HEK293 (cell line): ENCODE results near the gene DRC7.

ENCODE experiments used
- CTCF ChIA-PET: fragments of 350-600 bp; formaldehyde crosslinking; extraction: SDS; loops from one replicate; lab custom pipeline; 2021; ENCODE audit warnings: antibody characterized with exemption; lab: Yijun Ruan, JAX
- POLR2A ChIA-PET: fragments of 300-600 bp; formaldehyde crosslinking; extraction: SDS; loops from one replicate; lab custom pipeline; 2020; ENCODE audit warnings: antibody characterized with exemption, inconsistent platforms; lab: Yijun Ruan, JAX
- H3K27ac ChIP-seq: fragments of 200-500 bp; sonication (Bioruptor generic); 2 replicates; pipeline ENCODE4 v1.5.1; 2014; ENCODE audit warnings: low read depth, low read length, control low read depth, inconsistent platforms; ENCODE audit errors: extremely low read depth
- H3K36me3 ChIP-seq, 2 experiments: fragments of 200-500 bp in 1 of 2; sonication (Bioruptor generic) in 1 of 2; 1 replicate in 1 of 2; 2 replicates in 1 of 2; pipeline ENCODE4 v1.5.1; 2014 to 2017; ENCODE audit warnings: inconsistent platforms in 2 of 2, low read length in 2 of 2; ENCODE audit not compliant: control insufficient read depth in 2 of 2, insufficient read depth in 1 of 2
- H3K4me1 ChIP-seq: fragments of 200-500 bp; sonication (Bioruptor generic); 2 replicates; pipeline ENCODE4 v1.5.1; 2014; ENCODE audit warnings: mild to moderate bottlenecking, low read length, inconsistent platforms; ENCODE audit not compliant: control insufficient read depth, insufficient read depth
- H3K4me3 ChIP-seq: 2 replicates; pipeline ENCODE4 v1.5.1; 2011; ENCODE audit warnings: low read depth, mild to moderate bottlenecking, control low read depth, low read length, moderate library complexity
- H3K9me3 ChIP-seq: fragments of 200-500 bp; sonication (Bioruptor generic); 2 replicates; pipeline ENCODE4 v1.5.1; 2014; ENCODE audit warnings: low read depth, low read length, inconsistent platforms; ENCODE audit not compliant: control insufficient read depth, insufficient read depth
- GLI2 ChIP-seq: fragments of 450-650 bp; formaldehyde crosslinking; IDR thresholded peaks from 2 replicates; pipeline ENCODE4; 2017; ENCODE audit warnings: missing biosample characterization, missing genetic modification characterization, low read depth, borderline replicate concordance
- GLIS1 ChIP-seq: fragments of 450-650 bp; formaldehyde crosslinking; IDR thresholded peaks from 2 replicates; pipeline ENCODE4 v1.5.1; 2016; ENCODE audit warnings: missing biosample characterization, missing genetic modification characterization
- MZF1 ChIP-seq: fragments of 450-650 bp; formaldehyde crosslinking; IDR thresholded peaks from 2 replicates; pipeline ENCODE4 v1.5.1; 2017; ENCODE audit warnings: missing biosample characterization, missing genetic modification characterization, borderline replicate concordance
- PRDM1 ChIP-seq: fragments of 450-650 bp; formaldehyde crosslinking; IDR thresholded peaks from 2 replicates; pipeline ENCODE4; 2016; ENCODE audit warnings: missing biosample characterization, missing genetic modification characterization
- SALL2 ChIP-seq: fragments of 450-650 bp; formaldehyde crosslinking; IDR thresholded peaks from 2 replicates; pipeline ENCODE4 v1.5.0; 2017; ENCODE audit warnings: missing biosample characterization, mild to moderate bottlenecking, missing genetic modification characterization, borderline replicate concordance
- SCRT1 ChIP-seq: fragments of 450-650 bp; formaldehyde crosslinking; IDR thresholded peaks from 2 replicates; pipeline ENCODE4 v1.5.1; 2016; ENCODE audit warnings: missing biosample characterization, missing genetic modification characterization, borderline replicate concordance
- YY1 ChIP-seq: fragments of 450-650 bp; formaldehyde crosslinking; IDR thresholded peaks from 2 replicates; pipeline ENCODE4 v1.5.1; 2018; ENCODE audit warnings: missing biosample characterization, missing genetic modification characterization
- ZNF23 ChIP-seq: fragments of 450-650 bp; formaldehyde crosslinking; IDR thresholded peaks from 2 replicates; pipeline ENCODE4 v1.5.1; 2016; ENCODE audit warnings: missing biosample characterization, missing genetic modification characterization, borderline replicate concordance
- ZNF239 ChIP-seq: fragments of 450-650 bp; formaldehyde crosslinking; IDR thresholded peaks from 2 replicates; pipeline ENCODE4 v1.5.1; 2016; ENCODE audit warnings: missing biosample characterization, missing genetic modification characterization
- ZNF274 ChIP-seq, 2 experiments: fragments of 200-500 bp in 1 of 2; fragments of 450-650 bp in 1 of 2; sonication (Bioruptor generic) in 1 of 2; formaldehyde crosslinking in 1 of 2; IDR thresholded peaks; 2 replicates each; pipeline versions ENCODE4 v1.5.1 to v1.6.1; 2014 to 2016; ENCODE audit warnings: borderline replicate concordance in 1 of 2, inconsistent platforms in 1 of 2, low read length in 1 of 2, missing biosample characterization in 1 of 2, missing genetic modification characterization in 1 of 2
- ZNF280C ChIP-seq: fragments of 450-650 bp; formaldehyde crosslinking; IDR thresholded peaks from 2 replicates; pipeline ENCODE4 v1.5.1; 2016; ENCODE audit warnings: missing biosample characterization, missing genetic modification characterization
- ZNF335 ChIP-seq: fragments of 450-650 bp; formaldehyde crosslinking; conservative IDR thresholded peaks from 2 replicates; pipeline ENCODE4 v1.5.1; 2016; ENCODE audit warnings: missing biosample characterization, missing genetic modification characterization
- ZNF521 ChIP-seq: fragments of 450-650 bp; formaldehyde crosslinking; IDR thresholded peaks from 2 replicates; pipeline ENCODE4 v1.5.1; 2017; ENCODE audit warnings: missing biosample characterization, mild to moderate bottlenecking, missing genetic modification characterization
- ZNF530 ChIP-seq: fragments of 450-650 bp; formaldehyde crosslinking; IDR thresholded peaks from 2 replicates; pipeline ENCODE4 v1.5.1; 2016; ENCODE audit warnings: low read depth, missing biosample characterization, missing genetic modification characterization
- ZNF580 ChIP-seq: fragments of 450-650 bp; formaldehyde crosslinking; IDR thresholded peaks from 2 replicates; pipeline ENCODE4 v1.5.1; 2016; ENCODE audit warnings: missing biosample characterization, missing genetic modification characterization
- ZNF623 ChIP-seq: fragments of 450-650 bp; formaldehyde crosslinking; IDR thresholded peaks from 2 replicates; pipeline ENCODE4 v1.5.1; 2016; ENCODE audit warnings: missing biosample characterization, missing genetic modification characterization
- ZNF76 ChIP-seq: fragments of 450-650 bp; formaldehyde crosslinking; IDR thresholded peaks from 2 replicates; pipeline ENCODE4; 2016; ENCODE audit warnings: low read depth, missing biosample characterization, missing genetic modification characterization, borderline replicate concordance
- ZNF843 ChIP-seq: fragments of 450-650 bp; formaldehyde crosslinking; IDR thresholded peaks from 2 replicates; pipeline ENCODE4 v1.5.1; 2016; ENCODE audit warnings: missing biosample characterization, missing genetic modification characterization
- TF ChIP-seq, protein P1 (sequence below): fragments of 450-650 bp; formaldehyde crosslinking; IDR thresholded peaks from 2 replicates; pipeline ENCODE4 v1.5.1; 2017; ENCODE audit warnings: missing biosample characterization, mild to moderate bottlenecking, missing genetic modification characterization, moderate library complexity
- TF ChIP-seq, protein P2 (sequence below): fragments of 450-650 bp; formaldehyde crosslinking; IDR thresholded peaks from 2 replicates; pipeline ENCODE4 v1.5.1; 2017; ENCODE audit warnings: missing biosample characterization, missing genetic modification characterization
- TF ChIP-seq, protein P3 (sequence below): IDR thresholded peaks from 2 replicates; pipeline ENCODE4 v1.6.1; 2011; ENCODE audit warnings: mild to moderate bottlenecking, low read depth, low read length, borderline replicate concordance

DRC7 gene

GRCh38 chr16:57738844-57739243, 44.2 kb downstream of the DRC7 start:
- Histone ChIP-seq H3K27ac (no peak overlapping the region), H3K4me3 (no peak overlapping the region), H3K36me3 (peaks cover 0 to 57% of the 10 kb centered on the region in 2 experiments; a peak in 1 of 3 replicates), H3K4me1 (peaks cover 6% of the 10 kb centered on the region; the same call in 1 of the 2 replicates)
- POLR2A ChIA-PET = no interaction called here
- TF ChIP-seq ZNF623 (peak; percentile 92), ZNF280C (no peak)
- TF ChIP-seq, all 188 proteins: peak for 1
- no peaks in the 10 kb centered on the region for H3K9me3 ChIP-seq
- CTCF ChIA-PET = no interaction called here

DNA sequence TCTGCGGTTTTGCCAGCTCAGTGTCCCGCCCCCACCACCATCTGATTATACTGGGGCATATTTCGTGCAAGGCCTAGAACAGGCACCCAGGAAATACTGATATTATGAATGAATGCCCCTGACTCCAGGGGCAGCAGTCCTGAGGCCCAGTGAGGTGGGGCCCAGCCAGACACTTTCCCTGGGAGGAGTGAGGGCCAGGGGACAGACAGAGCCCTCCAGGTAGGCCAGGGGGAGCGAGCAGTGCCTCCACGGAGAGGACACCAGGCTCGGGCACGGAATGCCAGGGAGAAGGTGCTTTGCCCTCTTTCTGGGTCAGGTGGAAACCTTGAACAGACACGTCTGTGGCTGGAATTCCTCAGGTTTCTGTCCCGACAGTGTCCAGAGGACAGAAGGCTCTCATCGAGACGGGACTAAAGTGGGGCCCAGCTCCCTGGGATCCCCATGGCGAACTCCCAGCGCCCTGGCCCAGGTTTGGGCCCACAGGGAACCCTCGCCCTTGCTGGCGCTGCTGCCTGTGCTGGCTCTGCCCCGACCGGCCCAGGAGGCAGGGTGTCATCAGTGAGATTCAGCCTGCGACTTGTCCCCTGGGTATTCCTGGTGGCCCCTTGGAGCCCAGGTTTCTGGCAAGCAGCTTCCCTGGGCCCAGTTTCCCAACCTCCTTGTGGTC, 45.3 kb downstream of the DRC7 start:
- CTCF ChIA-PET = interaction anchor here (0.7 kb wide), 1 partner anchor 91 kb away, joined by 3 read pairs; no protein-coding TSS in a partner anchor
- TF ChIP-seq ZNF521 (tag by site-specific recombination) (no peak), ZNF580 (tag by site-specific recombination) (no peak), ZNF23 (no peak), GLIS1 (tag by site-specific recombination) (no peak), ZNF530 (tag by site-specific recombination) (no peak), ZNF843 (tag by site-specific recombination) (no peak), ZNF274 (IDR thresholded peaks at IDR 0.05; ENCODE audit: low read length) (no peak), ZNF274 (tag by site-specific recombination; IDR thresholded peaks at IDR 0.05; ENCODE audit: borderline replicate concordance) (no peak)
- TF ChIP-seq, protein P1, sequence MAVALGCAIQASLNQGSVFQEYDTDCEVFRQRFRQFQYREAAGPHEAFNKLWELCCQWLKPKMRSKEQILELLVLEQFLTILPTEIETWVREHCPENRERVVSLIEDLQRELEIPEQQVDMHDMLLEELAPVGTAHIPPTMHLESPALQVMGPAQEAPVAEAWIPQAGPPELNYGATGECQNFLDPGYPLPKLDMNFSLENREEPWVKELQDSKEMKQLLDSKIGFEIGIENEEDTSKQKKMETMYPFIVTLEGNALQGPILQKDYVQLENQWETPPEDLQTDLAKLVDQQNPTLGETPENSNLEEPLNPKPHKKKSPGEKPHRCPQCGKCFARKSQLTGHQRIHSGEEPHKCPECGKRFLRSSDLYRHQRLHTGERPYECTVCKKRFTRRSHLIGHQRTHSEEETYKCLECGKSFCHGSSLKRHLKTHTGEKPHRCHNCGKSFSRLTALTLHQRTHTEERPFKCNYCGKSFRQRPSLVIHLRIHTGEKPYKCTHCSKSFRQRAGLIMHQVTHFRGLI (tag by site-specific recombination) = no peak
- Histone ChIP-seq H3K4me1 (peaks cover 6% of the 10 kb centered on the region; the same call in 1 of the 2 replicates), H3K27ac (no peak overlapping the region), H3K4me3 (no peak overlapping the region), H3K9me3 (no peaks in the 10 kb centered on the region), H3K36me3 (peaks cover 0 to 67% of the 10 kb centered on the region in 2 experiments; a peak in 2 of 3 replicates)
- POLR2A ChIA-PET = no interaction called here

- Histone ChIP-seq H3K9me3 (no peaks in the 10 kb centered on the region), H3K4me1 (peaks cover 6% of the 10 kb centered on the region; the same call in 1 of the 2 replicates), H3K4me3 (no peak overlapping the region), H3K36me3 (peaks cover 0 to 68% of the 10 kb centered on the region in 2 experiments; a peak in 2 of 3 replicates), H3K27ac (no peak overlapping the region)
- ChIA-PET CTCF (no interaction called here), POLR2A (no interaction called here)
- TF ChIP-seq SCRT1 (tag by site-specific recombination) = no peak
- TF ChIP-seq MZF1 (tag by site-specific recombination) = no peak
- TF ChIP-seq, protein P2, sequence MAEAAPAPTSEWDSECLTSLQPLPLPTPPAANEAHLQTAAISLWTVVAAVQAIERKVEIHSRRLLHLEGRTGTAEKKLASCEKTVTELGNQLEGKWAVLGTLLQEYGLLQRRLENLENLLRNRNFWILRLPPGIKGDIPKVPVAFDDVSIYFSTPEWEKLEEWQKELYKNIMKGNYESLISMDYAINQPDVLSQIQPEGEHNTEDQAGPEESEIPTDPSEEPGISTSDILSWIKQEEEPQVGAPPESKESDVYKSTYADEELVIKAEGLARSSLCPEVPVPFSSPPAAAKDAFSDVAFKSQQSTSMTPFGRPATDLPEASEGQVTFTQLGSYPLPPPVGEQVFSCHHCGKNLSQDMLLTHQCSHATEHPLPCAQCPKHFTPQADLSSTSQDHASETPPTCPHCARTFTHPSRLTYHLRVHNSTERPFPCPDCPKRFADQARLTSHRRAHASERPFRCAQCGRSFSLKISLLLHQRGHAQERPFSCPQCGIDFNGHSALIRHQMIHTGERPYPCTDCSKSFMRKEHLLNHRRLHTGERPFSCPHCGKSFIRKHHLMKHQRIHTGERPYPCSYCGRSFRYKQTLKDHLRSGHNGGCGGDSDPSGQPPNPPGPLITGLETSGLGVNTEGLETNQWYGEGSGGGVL (tag by site-specific recombination) = no peak
- TF ChIP-seq GLI2 (tag by site-specific recombination) = no peak
- TF ChIP-seq, protein P3, sequence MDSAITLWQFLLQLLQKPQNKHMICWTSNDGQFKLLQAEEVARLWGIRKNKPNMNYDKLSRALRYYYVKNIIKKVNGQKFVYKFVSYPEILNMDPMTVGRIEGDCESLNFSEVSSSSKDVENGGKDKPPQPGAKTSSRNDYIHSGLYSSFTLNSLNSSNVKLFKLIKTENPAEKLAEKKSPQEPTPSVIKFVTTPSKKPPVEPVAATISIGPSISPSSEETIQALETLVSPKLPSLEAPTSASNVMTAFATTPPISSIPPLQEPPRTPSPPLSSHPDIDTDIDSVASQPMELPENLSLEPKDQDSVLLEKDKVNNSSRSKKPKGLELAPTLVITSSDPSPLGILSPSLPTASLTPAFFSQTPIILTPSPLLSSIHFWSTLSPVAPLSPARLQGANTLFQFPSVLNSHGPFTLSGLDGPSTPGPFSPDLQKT = no peak
- no peak for TF ChIP-seq SALL2 (tag by site-specific recombination)
- TF ChIP-seq PRDM1 (tag by site-specific recombination) = no peak
- TF ChIP-seq ZNF335 (tag by site-specific recombination) = no peak
- TF ChIP-seq YY1 = no peak
- TF ChIP-seq ZNF76 (tag by site-specific recombination) = no peak
- TF ChIP-seq ZNF239 (tag by site-specific recombination) = no peak
These were observed 45.9 kb downstream of the DRC7 start for GRCh38 chr16:57740423-57741071.
